HEK293 (cell line): ENCODE measurements around the gene BCL7A.

Source experiments
- CTCF ChIA-PET: fragments of 350-600 bp; formaldehyde crosslinking; extraction: SDS; loops from one replicate; lab custom pipeline; 2021; ENCODE audit warnings: antibody characterized with exemption; lab: Yijun Ruan, JAX
- POLR2A ChIA-PET: fragments of 300-600 bp; formaldehyde crosslinking; extraction: SDS; loops from one replicate; lab custom pipeline; 2020; ENCODE audit warnings: antibody characterized with exemption, inconsistent platforms; lab: Yijun Ruan, JAX
- H3K27ac ChIP-seq: fragments of 200-500 bp; sonication (Bioruptor generic); 2 replicates; pipeline ENCODE4 v1.5.1; 2014; ENCODE audit warnings: low read depth, low read length, control low read depth, inconsistent platforms; ENCODE audit errors: extremely low read depth
- H3K36me3 ChIP-seq, 2 experiments: fragments of 200-500 bp in 1 of 2; sonication (Bioruptor generic) in 1 of 2; 1 replicate in 1 of 2; 2 replicates in 1 of 2; pipeline ENCODE4 v1.5.1; 2014 to 2017; ENCODE audit warnings: inconsistent platforms in 2 of 2, low read length in 2 of 2; ENCODE audit not compliant: control insufficient read depth in 2 of 2, insufficient read depth in 1 of 2
- H3K4me1 ChIP-seq: fragments of 200-500 bp; sonication (Bioruptor generic); 2 replicates; pipeline ENCODE4 v1.5.1; 2014; ENCODE audit warnings: mild to moderate bottlenecking, low read length, inconsistent platforms; ENCODE audit not compliant: control insufficient read depth, insufficient read depth
- H3K4me3 ChIP-seq: 2 replicates; pipeline ENCODE4 v1.5.1; 2011; ENCODE audit warnings: low read depth, mild to moderate bottlenecking, control low read depth, low read length, moderate library complexity
- H3K9me3 ChIP-seq: fragments of 200-500 bp; sonication (Bioruptor generic); 2 replicates; pipeline ENCODE4 v1.5.1; 2014; ENCODE audit warnings: low read depth, low read length, inconsistent platforms; ENCODE audit not compliant: control insufficient read depth, insufficient read depth
- GLI2 ChIP-seq: fragments of 450-650 bp; formaldehyde crosslinking; IDR thresholded peaks from 2 replicates; pipeline ENCODE4; 2017; ENCODE audit warnings: missing biosample characterization, missing genetic modification characterization, low read depth, borderline replicate concordance
- GLIS1 ChIP-seq: fragments of 450-650 bp; formaldehyde crosslinking; IDR thresholded peaks from 2 replicates; pipeline ENCODE4 v1.5.1; 2016; ENCODE audit warnings: missing biosample characterization, missing genetic modification characterization
- GLIS2 ChIP-seq: fragments of 450-650 bp; formaldehyde crosslinking; IDR thresholded peaks from 2 replicates; pipeline ENCODE4 v1.5.1; 2016; ENCODE audit warnings: missing biosample characterization, missing genetic modification characterization
- HIC1 ChIP-seq: fragments of 450-650 bp; formaldehyde crosslinking; IDR thresholded peaks from 2 replicates; pipeline ENCODE4 v1.5.1; 2016; ENCODE audit warnings: missing biosample characterization, missing genetic modification characterization
- KLF17 ChIP-seq: fragments of 450-650 bp; formaldehyde crosslinking; IDR thresholded peaks from 2 replicates; pipeline ENCODE4 v1.5.1; 2016; ENCODE audit warnings: missing biosample characterization, missing genetic modification characterization
- MZF1 ChIP-seq: fragments of 450-650 bp; formaldehyde crosslinking; IDR thresholded peaks from 2 replicates; pipeline ENCODE4 v1.5.1; 2017; ENCODE audit warnings: missing biosample characterization, missing genetic modification characterization, borderline replicate concordance
- PRDM10 ChIP-seq: fragments of 450-650 bp; formaldehyde crosslinking; IDR thresholded peaks from 2 replicates; pipeline ENCODE4 v1.5.1; 2016; ENCODE audit warnings: missing biosample characterization, missing genetic modification characterization
- SCRT2 ChIP-seq: fragments of 450-650 bp; formaldehyde crosslinking; IDR thresholded peaks from 2 replicates; pipeline ENCODE4 v1.5.1; 2016; ENCODE audit warnings: missing biosample characterization, missing genetic modification characterization
- SETDB1 ChIP-seq: IDR thresholded peaks from one replicate; pipeline ENCODE4 v1.6.1; 2017; ENCODE audit warnings: mild to moderate bottlenecking, low read length, moderate library complexity, mixed read lengths; ENCODE audit not compliant: insufficient read length
- SP2 ChIP-seq: fragments of 450-650 bp; formaldehyde crosslinking; IDR thresholded peaks from 2 replicates; pipeline ENCODE4 v1.5.1; 2016; ENCODE audit warnings: missing biosample characterization, missing genetic modification characterization
- TRIM28 ChIP-seq: IDR thresholded peaks from 2 replicates; pipeline ENCODE4 v1.6.1; 2011; ENCODE audit warnings: low read length, control low read depth, borderline replicate concordance
- TSHZ1 ChIP-seq: fragments of 450-650 bp; formaldehyde crosslinking; IDR thresholded peaks from 2 replicates; pipeline ENCODE4 v1.5.1; 2016; ENCODE audit warnings: missing biosample characterization, missing genetic modification characterization, borderline replicate concordance
- YY1 ChIP-seq: fragments of 450-650 bp; formaldehyde crosslinking; IDR thresholded peaks from 2 replicates; pipeline ENCODE4 v1.5.1; 2018; ENCODE audit warnings: missing biosample characterization, missing genetic modification characterization
- YY2 ChIP-seq: fragments of 450-650 bp; formaldehyde crosslinking; IDR thresholded peaks from 2 replicates; pipeline ENCODE4 v1.5.1; 2016; ENCODE audit warnings: missing biosample characterization, missing genetic modification characterization
- ZNF133 ChIP-seq: fragments of 450-650 bp; formaldehyde crosslinking; IDR thresholded peaks from 2 replicates; pipeline ENCODE4 v1.5.1; 2016; ENCODE audit warnings: missing biosample characterization, missing genetic modification characterization
- ZNF184 ChIP-seq: fragments of 450-650 bp; IDR thresholded peaks from 2 replicates; pipeline ENCODE4 v1.5.1; 2018; ENCODE audit warnings: missing biosample characterization, mild to moderate bottlenecking, missing genetic modification characterization
- ZNF24 ChIP-seq: fragments of 450-650 bp; formaldehyde crosslinking; IDR thresholded peaks from 2 replicates; pipeline ENCODE4 v1.5.1; 2016; ENCODE audit warnings: missing biosample characterization, missing genetic modification characterization
- ZNF335 ChIP-seq: fragments of 450-650 bp; formaldehyde crosslinking; conservative IDR thresholded peaks from 2 replicates; pipeline ENCODE4 v1.5.1; 2016; ENCODE audit warnings: missing biosample characterization, missing genetic modification characterization
- ZNF341 ChIP-seq: fragments of 450-650 bp; formaldehyde crosslinking; IDR thresholded peaks from 2 replicates; pipeline ENCODE4; 2016; ENCODE audit warnings: low read depth, missing biosample characterization, missing genetic modification characterization
- ZNF366 ChIP-seq: fragments of 450-650 bp; formaldehyde crosslinking; conservative IDR thresholded peaks from 2 replicates; pipeline ENCODE4 v1.5.1; 2016; ENCODE audit warnings: missing biosample characterization, missing genetic modification characterization
- ZNF394 ChIP-seq: fragments of 450-650 bp; formaldehyde crosslinking; IDR thresholded peaks from 2 replicates; pipeline ENCODE4 v1.5.1; 2016; ENCODE audit warnings: missing biosample characterization, missing genetic modification characterization, mild to moderate bottlenecking, moderate library complexity, borderline replicate concordance
- ZNF610 ChIP-seq: fragments of 450-650 bp; formaldehyde crosslinking; IDR thresholded peaks from 2 replicates; pipeline ENCODE4 v1.5.1; 2016; ENCODE audit warnings: missing biosample characterization, missing genetic modification characterization, borderline replicate concordance
- ZNF624 ChIP-seq: fragments of 450-650 bp; formaldehyde crosslinking; IDR thresholded peaks from 2 replicates; pipeline ENCODE4 v1.5.1; 2017; ENCODE audit warnings: missing biosample characterization, missing genetic modification characterization

BCL7A gene

GRCh38 chr12:122064025-122064777 lies 42.5 kb downstream of the BCL7A start:
- H3K9me3 ChIP-seq = no peaks in the 10 kb centered on the region
- H3K4me1 ChIP-seq = peaks cover 22% of the 10 kb centered on the region
- ChIA-PET CTCF (interaction anchor here (0.5 to 3.6 kb wide), 10 partner anchors 10 to 292 kb away, joined by 3 to 31 read pairs (median 4); no protein-coding TSS in a partner anchor), POLR2A (interaction anchor here (0.6 to 4.2 kb wide), 6 partner anchors 14 to 162 kb away, joined by 3 to 32 read pairs (median 4); partner anchors contain the start of genes DIABLO and MLXIP)
- H3K4me3 ChIP-seq = no peak overlapping the region
- peak overlapping the region; percentile 89; the same call in 1 of the 2 replicates for H3K27ac ChIP-seq
- peaks cover 5 to 33% of the 10 kb centered on the region in 2 experiments for H3K36me3 ChIP-seq
- no peak for TF ChIP-seq TSHZ1 (tag by site-specific recombination)
- peak; percentile 29; the same call in 1 of the 2 replicates for TF ChIP-seq GLIS1 (tag by site-specific recombination)
- 0 out of 2 replicates have a peak, but pooled peaks have one; percentile 24 for TF ChIP-seq MZF1 (tag by site-specific recombination)
- peak; percentile 71 for TF ChIP-seq YY2 (tag by site-specific recombination)
- TF ChIP-seq SCRT2 (tag by site-specific recombination) = 0 out of 2 replicates have a peak, but pooled peaks have one; percentile 34
- TF ChIP-seq ZNF133 (tag by site-specific recombination) = no peak
- no peak for TF ChIP-seq GLI2 (tag by site-specific recombination)
- peak; percentile 65; the same call in 1 of the 2 replicates for TF ChIP-seq ZNF341 (tag by site-specific recombination)
- TF ChIP-seq YY1 (tag by site-specific recombination) = peak; percentile 90
- TF ChIP-seq SETDB1 = peak; percentile 48
- TF ChIP-seq PRDM10 (tag by site-specific recombination) = peak; percentile 60
- peak; percentile 34; the same call in 1 of the 2 replicates for TF ChIP-seq ZNF24 (tag by site-specific recombination)
- TF ChIP-seq GLIS2 (tag by site-specific recombination) = peak; percentile 80
- TF ChIP-seq KLF17 (tag by site-specific recombination) = peak; percentile 43; the same call in 1 of the 2 replicates
- peak; percentile 99 for TF ChIP-seq ZNF394 (tag by site-specific recombination)
- TF ChIP-seq HIC1 (tag by site-specific recombination) = peak; percentile 89
- TF ChIP-seq SP2 (tag by site-specific recombination) = peak; percentile 91
- peak; percentile 33; the same call in 1 of the 2 replicates for TF ChIP-seq ZNF610
- 0 out of 2 replicates have a peak, but pooled peaks have one; percentile 15 for TF ChIP-seq TRIM28
- TF ChIP-seq ZNF366 (tag by site-specific recombination) = peak; percentile 78
- TF ChIP-seq ZNF184 (tag by site-specific recombination) = peak; percentile 54; the same call in 1 of the 2 replicates
- peak; percentile 17; the same call in 1 of the 2 replicates for TF ChIP-seq ZNF335 (tag by site-specific recombination)
- TF ChIP-seq ZNF624 (tag by site-specific recombination) = no peak
